GM21390 (cell line): Measurements from ENCODE around the gene F12.

Experiments used
- ATAC-seq: cut with Tn5 transposase; IDR thresholded peaks from one replicate; pipeline ENCODE4 v1.9.1; 2021; ENCODE audit not compliant: unreplicated experiment

The F12 gene

GRCh38 chr5:177446200-177447065, 37.1 kb upstream of the F12 start, which contains the start of gene PRR7:
Gene PRR7, plus strand, starts transcription at chr5:177446814. Its CDS starts 8,254 bp downstream, at chr5:177455068.
- peak; percentile 51 for ATAC-seq

DNA sequence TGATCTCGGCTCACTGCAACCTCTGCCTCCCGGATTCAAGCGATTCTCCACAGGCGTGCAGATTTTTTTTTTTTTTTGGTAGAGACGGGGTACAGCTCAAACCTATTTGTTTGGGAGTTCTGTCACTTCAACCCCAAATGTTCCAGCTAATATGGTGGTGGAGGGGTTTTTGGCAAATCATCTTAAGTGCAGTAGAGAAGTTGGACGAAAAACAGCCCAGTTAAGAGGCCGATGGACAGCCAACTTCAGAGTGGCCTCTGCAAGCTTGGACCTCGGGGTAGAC, 36.5 kb upstream of the F12 start:
- no peak for ATAC-seq

GRCh38 chr5:177445052-177445916, 35.9 kb upstream of the F12 start:
- ATAC-seq, result no peak

DNA sequence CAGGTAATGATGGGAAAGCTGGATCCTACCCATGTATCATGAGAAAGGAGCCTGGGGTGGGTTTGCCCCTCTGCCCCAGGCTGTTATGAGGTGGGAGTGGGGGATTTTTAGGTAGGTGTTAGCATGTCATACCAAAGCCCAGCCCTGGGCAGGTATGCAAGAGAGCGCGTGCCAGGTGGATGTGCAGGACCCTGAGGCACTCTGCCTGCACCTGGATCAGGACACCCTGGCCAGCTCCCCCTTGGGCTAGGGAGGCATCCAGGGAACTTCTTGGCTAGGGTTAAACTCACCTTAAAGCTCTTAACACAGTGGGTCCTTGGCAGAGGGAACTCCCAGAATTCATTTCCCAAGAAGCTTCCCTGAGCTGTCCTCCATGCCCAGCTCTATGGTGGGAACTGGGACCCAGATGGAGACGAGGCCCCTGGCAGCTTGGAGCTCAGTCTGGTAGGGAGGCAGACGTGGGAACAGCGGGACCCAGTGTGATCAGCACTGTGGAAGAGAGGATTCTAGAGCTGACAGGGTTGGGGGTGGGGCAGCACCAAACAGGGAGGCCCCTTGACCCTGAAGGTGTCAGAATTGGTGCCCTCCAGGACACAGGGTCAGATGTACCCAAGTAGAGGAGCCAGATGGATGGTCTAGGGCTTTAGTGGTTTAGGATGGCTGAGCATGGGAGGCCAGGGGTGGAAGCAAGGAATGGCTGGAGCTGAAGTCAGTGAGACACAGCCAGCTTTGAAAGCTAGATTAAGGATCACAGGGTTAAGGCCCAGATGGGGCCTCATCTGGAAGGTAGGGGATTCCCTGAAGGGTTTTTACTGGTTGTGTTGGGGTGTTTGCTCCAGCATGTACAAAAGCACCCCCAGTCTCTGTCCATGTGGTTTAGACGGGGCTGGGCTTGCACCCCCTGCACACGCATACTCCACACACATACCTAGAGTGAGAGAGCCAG, 35.0 kb upstream of the F12 start:
- no peak for ATAC-seq

DNA sequence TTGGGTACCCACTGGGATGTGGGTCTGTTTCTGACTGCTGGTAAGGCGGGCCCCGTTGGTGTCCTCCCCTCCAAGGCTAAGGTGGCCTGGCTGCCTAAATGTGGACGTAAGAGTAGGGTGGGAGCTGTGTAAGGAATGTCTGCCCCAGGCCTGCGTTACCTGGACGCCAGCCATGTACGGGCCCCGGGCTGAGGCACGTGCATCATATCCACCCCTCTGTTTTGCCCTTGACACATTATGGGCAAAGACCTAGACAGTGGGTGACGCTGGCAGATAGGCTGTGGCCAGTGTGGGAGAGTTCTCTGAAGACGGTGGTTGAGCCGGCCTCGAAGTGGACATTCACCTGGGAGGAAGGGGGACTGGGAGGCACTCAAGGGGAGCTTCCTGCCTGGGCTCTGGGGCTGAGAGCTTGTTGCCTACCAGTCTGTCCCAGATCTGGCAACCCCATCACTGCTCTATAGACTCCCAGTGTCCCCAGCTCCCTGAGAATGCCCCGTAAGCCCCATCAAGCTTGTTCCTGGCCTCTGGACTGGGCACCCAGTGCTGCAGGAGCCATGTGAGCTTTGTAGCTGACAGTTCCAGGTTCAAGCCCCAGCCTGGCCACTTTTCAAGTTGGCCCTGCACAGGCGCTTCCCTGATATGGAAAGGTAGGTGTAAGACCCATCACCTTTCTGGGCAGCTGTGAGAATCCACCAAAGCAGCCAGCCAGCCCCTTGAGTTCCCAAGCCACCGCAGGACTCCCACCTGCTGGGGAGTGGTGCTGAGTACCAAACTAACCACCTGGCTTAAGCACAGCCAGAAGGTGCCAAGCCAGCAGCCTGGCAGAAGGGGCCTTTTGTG, 34.0 kb upstream of the F12 start:
- ATAC-seq, result no peak

DNA sequence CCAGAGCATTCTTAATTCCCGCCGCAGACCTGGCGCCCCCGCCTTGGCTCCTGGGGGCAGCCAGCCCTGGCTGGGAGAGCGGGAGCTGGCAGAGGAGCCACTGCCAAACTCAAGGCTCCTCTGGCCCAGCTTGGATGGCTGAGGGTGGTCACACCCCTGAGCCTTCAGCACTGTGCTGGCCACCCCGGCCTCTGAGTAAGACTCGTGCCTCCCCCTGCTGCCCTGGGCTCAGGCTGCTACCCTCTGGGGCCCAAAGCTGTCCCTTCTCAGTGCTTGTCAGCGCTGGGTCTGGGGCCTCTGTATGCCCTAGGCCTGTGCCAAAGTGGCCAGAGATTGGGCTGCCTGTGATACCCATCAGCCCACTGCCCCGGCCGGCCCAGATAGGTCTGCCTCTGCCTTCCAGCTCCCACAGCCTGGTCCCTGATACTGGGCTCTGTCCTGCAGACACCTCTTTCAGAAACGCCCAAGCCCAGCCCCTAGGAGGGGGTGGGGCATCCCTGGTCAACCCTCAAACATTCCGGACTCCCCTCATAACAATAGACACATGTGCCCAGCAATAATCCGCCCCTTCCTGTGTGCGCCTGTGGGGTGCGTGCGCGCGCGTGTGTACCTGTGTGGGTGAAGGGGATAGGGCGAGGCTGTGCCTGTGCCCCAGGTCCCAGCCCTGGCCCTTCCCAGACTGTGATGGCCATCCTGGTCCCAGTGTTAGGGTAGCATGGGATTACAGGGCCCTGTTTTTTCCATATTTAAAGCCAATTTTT, 32.9 kb upstream of the F12 start:
- no peak for ATAC-seq

GRCh38 chr5:177440990-177441780, 31.8 kb upstream of the F12 start:
- no peak for ATAC-seq

DNA sequence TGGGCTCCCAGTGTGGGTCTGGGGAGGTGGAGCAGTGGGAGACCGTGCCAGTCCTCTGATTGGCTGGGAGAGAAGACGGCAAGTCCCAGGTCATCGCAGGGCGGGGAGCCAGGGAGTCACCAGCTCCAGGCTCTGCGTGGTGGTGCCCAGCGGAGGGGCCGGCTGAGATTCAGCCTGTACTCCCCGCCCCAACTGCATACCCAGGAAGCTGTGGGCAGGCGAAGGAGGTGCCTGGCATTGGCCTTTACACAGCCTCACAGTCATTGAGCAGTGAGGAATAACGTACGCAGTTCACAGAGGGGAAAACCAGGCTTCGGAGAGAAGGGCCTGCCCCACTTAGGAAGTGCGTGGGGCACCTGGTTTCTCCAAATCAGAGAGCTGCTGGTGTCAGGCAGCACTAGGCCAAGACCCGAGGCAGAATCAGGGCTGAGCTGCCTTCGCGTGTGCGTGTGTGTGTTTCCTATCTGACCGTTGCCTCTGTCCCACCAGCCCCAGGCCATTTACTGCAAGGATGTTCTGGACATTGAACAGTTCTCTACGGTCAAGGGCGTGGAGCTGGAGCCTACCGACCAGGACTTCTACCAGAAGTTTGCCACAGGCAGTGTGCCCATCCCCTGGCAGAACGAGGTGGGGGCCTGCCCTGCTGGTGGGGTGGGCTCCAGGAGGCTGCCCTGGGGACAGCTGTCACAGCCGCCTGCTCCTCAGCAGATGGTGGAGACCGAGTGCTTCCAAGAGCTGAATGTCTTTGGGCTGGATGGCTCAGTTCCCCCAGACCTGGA, 31.0 kb upstream of the F12 start:
- no peak for ATAC-seq

DNA sequence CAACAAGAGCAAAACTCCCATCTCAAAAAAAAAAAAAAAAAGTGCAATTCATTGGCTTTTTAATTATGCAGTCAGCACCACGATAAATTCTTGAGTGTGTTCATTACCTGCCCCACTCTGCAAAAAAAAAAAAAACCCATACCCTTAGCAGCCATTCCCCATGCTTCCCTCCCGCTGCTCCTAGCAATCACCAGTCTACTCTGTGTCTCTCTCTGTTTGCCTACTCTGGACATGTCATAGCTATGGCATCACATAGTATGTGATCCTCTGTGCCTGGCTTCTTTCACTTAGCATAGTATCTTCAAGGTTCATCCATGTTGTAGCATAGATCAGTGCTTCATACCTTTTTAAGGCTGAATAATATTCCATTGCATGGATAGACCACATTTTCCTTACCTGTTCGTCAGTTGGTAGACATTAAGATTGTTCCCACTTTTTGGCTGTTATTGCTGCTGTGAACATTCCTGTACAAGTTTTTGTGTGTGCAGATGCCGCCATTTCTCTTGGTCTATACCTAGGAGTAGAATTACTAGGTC, 30.2 kb upstream of the F12 start:
- no peak for ATAC-seq

DNA sequence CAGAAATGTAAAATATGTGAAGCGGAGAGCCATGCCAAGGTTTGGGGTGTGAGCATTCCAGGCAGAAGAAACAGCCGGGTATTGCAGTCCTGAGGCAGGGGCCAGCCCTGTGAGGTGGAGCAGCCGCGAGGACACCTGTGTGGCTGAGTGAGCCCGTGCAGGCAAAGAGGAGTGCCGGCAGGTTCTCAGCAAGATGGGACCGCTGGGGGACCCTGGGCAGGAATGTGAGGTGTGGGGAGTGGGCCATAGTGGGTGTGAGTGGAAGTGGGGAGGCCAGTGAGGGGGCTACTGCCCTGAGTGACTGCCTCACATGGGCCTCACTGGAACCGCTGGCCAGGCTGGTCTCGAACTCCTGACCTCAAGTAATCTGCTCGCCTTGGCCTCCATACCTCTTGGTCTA, 29.1 kb upstream of the F12 start:
- no peak for ATAC-seq

- ATAC-seq, result no peak
These were observed 28.3 kb upstream of the F12 start for GRCh38 chr5:177437623-177438022.

DNA sequence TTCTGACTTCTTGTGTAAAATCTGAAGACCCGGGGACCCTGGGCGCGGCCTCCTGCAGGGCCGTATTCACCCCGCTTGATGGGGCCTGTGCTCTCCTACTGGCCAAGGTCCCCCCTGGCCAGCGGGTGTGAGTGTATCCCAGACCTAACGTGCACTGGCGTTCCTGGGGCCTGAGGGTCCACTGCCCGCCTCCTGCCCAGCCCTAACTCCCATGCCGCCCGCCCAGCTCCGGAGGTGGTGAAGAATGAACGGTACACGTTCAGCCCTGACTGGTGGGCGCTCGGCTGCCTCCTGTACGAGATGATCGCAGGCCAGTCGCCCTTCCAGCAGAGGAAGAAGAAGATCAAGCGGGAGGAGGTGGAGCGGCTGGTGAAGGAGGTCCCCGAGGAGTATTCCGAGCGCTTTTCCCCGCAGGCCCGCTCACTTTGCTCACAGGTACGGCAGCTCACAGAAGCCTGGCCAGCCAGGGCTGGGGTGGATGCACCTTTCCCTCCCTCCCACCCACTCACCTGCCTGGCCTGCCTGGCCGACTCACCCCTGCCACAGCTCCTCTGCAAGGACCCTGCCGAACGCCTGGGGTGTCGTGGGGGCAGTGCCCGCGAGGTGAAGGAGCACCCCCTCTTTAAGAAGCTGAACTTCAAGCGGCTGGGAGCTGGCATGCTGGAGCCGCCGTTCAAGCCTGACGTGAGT, 26.6 kb upstream of the F12 start:
- ATAC-seq, result no peak

GRCh38 chr5:177434942-177435738, 25.8 kb upstream of the F12 start:
- ATAC-seq, result no peak

GRCh38 chr5:177434437-177434836, 25.1 kb upstream of the F12 start:
- no peak for ATAC-seq

DNA sequence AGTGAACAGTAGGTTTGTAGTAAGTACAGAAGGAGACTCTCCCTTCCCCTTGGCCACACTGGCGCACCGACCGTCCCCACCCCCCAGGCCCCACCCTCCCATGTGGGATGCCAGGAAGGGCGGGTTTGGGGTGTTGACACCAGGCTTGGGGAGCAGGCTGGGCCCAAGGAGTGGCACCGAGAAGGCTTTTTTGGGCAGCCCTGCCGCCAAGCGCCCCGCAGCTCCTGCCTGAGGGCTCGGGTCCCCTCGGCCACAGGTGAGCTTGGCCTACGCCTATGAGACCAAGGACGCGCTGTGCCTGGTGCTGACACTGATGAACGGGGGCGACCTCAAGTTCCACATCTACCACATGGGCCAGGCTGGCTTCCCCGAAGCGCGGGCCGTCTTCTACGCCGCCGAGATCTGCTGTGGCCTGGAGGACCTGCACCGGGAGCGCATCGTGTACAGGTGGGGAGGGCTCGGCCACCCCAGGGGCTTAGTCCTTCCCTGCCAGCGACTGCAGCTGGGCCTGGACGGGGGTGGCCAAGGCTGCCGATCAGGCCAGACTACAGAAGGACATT, 24.4 kb upstream of the F12 start:
- ATAC-seq, result no peak
